Neural cell (in vitro differentiated cells): ENCODE results near the gene FXR1. TPM values are rescaled to one million over a fixed set of nuclear protein-coding genes. Genes with fewer than 3 reads are reported as not detected.

Experiments
- H2AFZ ChIP-seq: fragments of 200-600, 300-800 bp; sonication (generic), shearing (Covaris generic); 2 replicates; pipeline ENCODE4 v1.6.0; 2014; ENCODE audit warnings: low read depth, mild to moderate bottlenecking, antibody characterized with exemption, low read length, moderate library complexity
- H3F3A ChIP-seq: fragments of 200-600 bp; shearing (Covaris generic); 2 replicates; pipeline ENCODE4 v1.6.1; 2016; ENCODE audit warnings: mild to moderate bottlenecking, moderate library complexity, mixed read lengths, antibody characterized with exemption, low read length; ENCODE audit not compliant: insufficient read depth, poor library complexity, severe bottlenecking
- H3K27ac ChIP-seq: fragments of 200-600, 300-800 bp; sonication (generic), shearing (Covaris generic); 2 replicates; pipeline ENCODE4 v1.5.1; 2014; ENCODE audit warnings: mild to moderate bottlenecking, low read length, moderate library complexity
- H3K27me3 ChIP-seq: fragments of 300-800, 200-600 bp; sonication (generic), shearing (Covaris generic); 2 replicates; pipeline ENCODE4 v1.6.0; 2014; ENCODE audit warnings: mild to moderate bottlenecking, low read depth, low read length, moderate library complexity; ENCODE audit not compliant: insufficient read depth
- H3K36me3 ChIP-seq: fragments of 300-800, 200-600 bp; sonication (generic), shearing (Covaris generic); 2 replicates; pipeline ENCODE4 v1.5.1; 2014; ENCODE audit warnings: mild to moderate bottlenecking, antibody characterized with exemption, low read length, moderate library complexity; ENCODE audit not compliant: insufficient read depth
- H3K4me2 ChIP-seq: fragments of 300-800, 200-600 bp; sonication (generic), shearing (Covaris generic); 2 replicates; pipeline ENCODE4 v1.6.0; 2014; ENCODE audit warnings: mild to moderate bottlenecking, low read length
- H3K4me3 ChIP-seq: fragments of 300-800, 200-600 bp; sonication (generic), shearing (Covaris generic); 2 replicates; pipeline ENCODE4 v1.5.1; 2014; ENCODE audit warnings: mild to moderate bottlenecking, low read length, moderate library complexity
- H3K79me2 ChIP-seq: fragments of 200-600 bp; shearing (Covaris generic); replicated peaks from 2 replicates; pipeline ENCODE4 v1.6.0; 2014; ENCODE audit warnings: mild to moderate bottlenecking, low read length, moderate library complexity; ENCODE audit not compliant: insufficient read depth
- H3K9ac ChIP-seq: fragments of 300-800, 200-600 bp; sonication (generic), shearing (Covaris generic); 2 replicates; pipeline ENCODE4 v1.6.1; 2016; ENCODE audit warnings: mild to moderate bottlenecking, low read length, mixed read lengths
- H3K9me2 ChIP-seq: fragments of 200-600 bp; shearing (Covaris generic); 2 replicates; pipeline ENCODE4 v1.6.1; 2016; ENCODE audit warnings: mild to moderate bottlenecking, low read length, mixed read lengths; ENCODE audit not compliant: insufficient read depth
- H3K9me3 ChIP-seq: fragments of 200-600, 300-800 bp; sonication (generic), shearing (Covaris generic); 2 replicates; pipeline ENCODE4 v1.6.1; 2016; ENCODE audit warnings: mild to moderate bottlenecking, mixed run types, low read length, moderate library complexity, mixed read lengths
- H4K20me1 ChIP-seq: fragments of 200-600 bp; shearing (Covaris generic); 2 replicates; pipeline ENCODE4 v1.6.1; 2016; ENCODE audit warnings: mild to moderate bottlenecking, mixed run types; ENCODE audit not compliant: insufficient read depth
- CTCF ChIP-seq: fragments of 450-650 bp; IDR thresholded peaks from 2 replicates; pipeline ENCODE4 v1.5.1; 2014; ENCODE audit warnings: antibody characterized with exemption, mild to moderate bottlenecking, moderate library complexity; ENCODE audit not compliant: poor library complexity, severe bottlenecking
- EP300 ChIP-seq: fragments of 450-650 bp; conservative IDR thresholded peaks from 2 replicates; pipeline ENCODE4 v1.6.1; 2014; ENCODE audit warnings: antibody characterized with exemption, mild to moderate bottlenecking, moderate library complexity; ENCODE audit not compliant: poor library complexity, severe bottlenecking
- EZH2 ChIP-seq: fragments of 200-600, 300-800 bp; shearing (Covaris generic), sonication (generic); IDR thresholded peaks from 2 replicates; pipeline ENCODE4 v1.6.1; 2014; ENCODE audit warnings: antibody characterized with exemption, low read length, borderline replicate concordance, mild to moderate bottlenecking; ENCODE audit not compliant: insufficient read depth, poor library complexity, severe bottlenecking
- MXI1 ChIP-seq: fragments of 450-650 bp; conservative IDR thresholded peaks from 2 replicates; pipeline ENCODE4 v1.6.1; 2014; ENCODE audit warnings: antibody characterized with exemption, mild to moderate bottlenecking; ENCODE audit not compliant: poor library complexity, severe bottlenecking
- POLR2AphosphoS5 ChIP-seq: IDR thresholded peaks from 2 replicates; pipeline ENCODE4 v1.6.1; 2012
- RAD21 ChIP-seq: fragments of 450-650 bp; conservative IDR thresholded peaks from 2 replicates; pipeline ENCODE4 v1.6.1; 2014; ENCODE audit warnings: antibody characterized with exemption, mild to moderate bottlenecking, moderate library complexity
- REST ChIP-seq: IDR thresholded peaks from 2 replicates; pipeline ENCODE4 v1.6.1; 2012; ENCODE audit warnings: borderline replicate concordance
- SMC3 ChIP-seq: fragments of 450-650 bp; conservative IDR thresholded peaks from 2 replicates; pipeline ENCODE4 v1.6.1; 2014; ENCODE audit warnings: antibody characterized with exemption, mild to moderate bottlenecking, moderate library complexity; ENCODE audit not compliant: poor library complexity
- TAF1 ChIP-seq: IDR thresholded peaks from 2 replicates; pipeline ENCODE4 v1.6.1; 2012; ENCODE audit warnings: low read depth
- polyA plus RNA-seq: library from polyadenylated mRNA; depleted of rRNA; stranded (reverse); fragments of >200 nt; gene quantifications from 2 replicates; pipeline ENCODE4 v1.2.3, GENCODE V29; 2014

Gene FXR1
- polyA plus RNA-seq, 1 donor from 2014 or later: 109 TPM

DNA sequence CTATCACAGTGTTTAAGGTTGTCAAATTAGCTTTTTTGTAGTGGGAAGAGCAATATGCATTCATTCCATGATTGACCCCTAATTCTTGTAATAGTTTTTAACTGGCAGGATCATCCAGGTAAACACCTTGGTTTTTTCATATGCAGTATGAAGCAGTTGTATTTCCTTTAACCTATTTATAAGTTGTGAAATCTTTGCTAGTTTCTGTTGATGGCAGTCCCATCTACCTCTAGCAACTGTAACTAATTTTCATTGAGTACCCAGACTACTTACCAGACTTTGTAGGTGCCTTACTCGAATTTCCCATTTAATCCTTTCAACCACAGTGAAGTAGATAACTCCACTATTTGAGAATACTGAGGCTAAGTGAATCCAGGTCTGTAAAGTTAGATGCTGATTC lies 6.1 kb downstream of the FXR1 start:
- no peak overlapping the region for H3K9ac ChIP-seq
- H3F3A ChIP-seq: peaks cover 2% of the 10 kb centered on the region
- no peak overlapping the region for H3K27ac ChIP-seq
- H4K20me1 ChIP-seq: peaks cover 17% of the 10 kb centered on the region
- H3K9me3 ChIP-seq: no peaks in the 10 kb centered on the region
- no peaks in the 10 kb centered on the region for H3K36me3 ChIP-seq
- TF ChIP-seq EZH2: no peak
- no peak for TF ChIP-seq POLR2AphosphoS5
- TF ChIP-seq MXI1: no peak
- TF ChIP-seq SMC3: no peak
- no peak for TF ChIP-seq CTCF
- no peak for TF ChIP-seq TAF1
- no peak for TF ChIP-seq REST
- no peak for TF ChIP-seq RAD21
- TF ChIP-seq EP300: no peak
- H3K4me3 ChIP-seq: no peak overlapping the region
- H2AFZ ChIP-seq: no peak overlapping the region
- H3K4me2 ChIP-seq: no peak overlapping the region
- H3K27me3 ChIP-seq: no peaks in the 10 kb centered on the region
- H3K9me2 ChIP-seq: no peaks in the 10 kb centered on the region
- H3K79me2 ChIP-seq: peaks cover 100% of the 10 kb centered on the region

- Histone ChIP-seq H3K9ac (no peak overlapping the region), H3K27me3 (no peaks in the 10 kb centered on the region), H3K4me2 (no peak overlapping the region), H3K36me3 (no peaks in the 10 kb centered on the region), H3K9me2 (no peaks in the 10 kb centered on the region), H3K4me3 (no peak overlapping the region), H2AFZ (no peak overlapping the region), H3K27ac (no peak overlapping the region), H4K20me1 (peaks cover 8% of the 10 kb centered on the region), H3K79me2 (peaks cover 98% of the 10 kb centered on the region), H3K9me3 (no peaks in the 10 kb centered on the region), H3F3A (no peaks in the 10 kb centered on the region)
- TF ChIP-seq TAF1 (no peak), POLR2AphosphoS5 (no peak), MXI1 (no peak), EP300 (no peak)
Observed at GRCh38 chr3:180922242-180922641, 9.8 kb downstream of the FXR1 start.

GRCh38 chr3:180923561-180923960 lies 11.1 kb downstream of the FXR1 start:
- H3K27ac ChIP-seq: no peak overlapping the region
- H4K20me1 ChIP-seq: peaks cover 5% of the 10 kb centered on the region

More at GRCh38 chr3:180923561-180923960, 11.1 kb downstream of the FXR1 start:
- H3K4me2 ChIP-seq: no peak overlapping the region
- no peaks in the 10 kb centered on the region for H3K36me3 ChIP-seq
- H3K9me3 ChIP-seq: no peaks in the 10 kb centered on the region
- no peaks in the 10 kb centered on the region for H3F3A ChIP-seq
- peaks cover 98% of the 10 kb centered on the region for H3K79me2 ChIP-seq
- H3K9ac ChIP-seq: no peak overlapping the region
- no peak overlapping the region for H3K4me3 ChIP-seq
- TF ChIP-seq EP300 (no peak), POLR2AphosphoS5 (no peak), SMC3 (no peak), REST (no peak), EZH2 (no peak), RAD21 (no peak), MXI1 (no peak), TAF1 (no peak), CTCF (no peak)
- no peak overlapping the region for H2AFZ ChIP-seq
- no peaks in the 10 kb centered on the region for H3K27me3 ChIP-seq
- no peaks in the 10 kb centered on the region for H3K9me2 ChIP-seq
